HG03159 (cell line): Measurements from ENCODE around the gene BDKRB1.

ENCODE experiments used
- ATAC-seq: cut with Tn5 transposase; IDR thresholded peaks from one replicate; pipeline ENCODE4 v1.9.1; 2021; ENCODE audit warnings: mild to moderate bottlenecking, moderate library complexity; ENCODE audit not compliant: unreplicated experiment

Gene BDKRB1

DNA sequence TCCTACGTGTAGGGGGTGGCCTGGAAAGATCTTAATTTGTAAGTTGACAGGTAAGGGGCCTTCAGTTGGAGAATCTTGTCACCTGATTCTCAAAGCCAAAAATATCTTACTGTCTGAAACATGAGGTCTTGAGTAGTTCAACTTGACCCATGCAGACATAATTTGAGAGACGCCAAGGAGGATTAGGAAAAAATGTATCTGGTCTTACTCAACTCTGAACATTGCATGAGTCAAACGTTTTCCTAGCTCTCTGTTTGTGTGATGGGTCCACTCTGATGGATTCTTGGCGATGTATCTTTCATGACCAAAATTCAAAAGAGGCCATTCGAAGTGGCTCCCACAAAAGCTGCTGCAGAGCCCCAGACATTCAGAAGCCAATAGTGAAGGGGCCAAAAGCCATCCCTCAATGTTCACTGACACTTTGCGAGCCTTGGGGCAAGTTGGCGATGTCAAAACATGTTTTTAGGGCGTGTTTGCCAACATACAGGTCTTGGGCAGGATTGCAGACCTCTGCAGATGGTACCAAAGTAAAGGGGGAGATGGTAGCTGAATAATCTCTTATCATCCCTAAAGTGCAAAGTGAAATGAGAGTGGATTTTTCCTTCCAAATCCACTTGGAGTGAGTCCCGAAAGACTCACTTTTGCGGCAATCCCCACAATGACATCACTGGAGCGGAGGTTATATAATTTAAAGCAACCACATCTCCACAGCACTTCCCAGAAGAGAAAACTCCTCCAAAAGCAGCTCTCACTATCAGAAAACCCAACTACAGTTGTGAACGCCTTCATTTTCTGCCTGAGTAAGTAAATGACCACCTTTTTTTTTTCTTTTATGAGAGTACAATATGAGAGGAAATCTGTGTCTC is at the start of gene BDKRB1:
Gene BDKRB1 (plus strand): TSS at position 710 of the 866 bp plus-strand sequence. CDS start 7,473 bp downstream, outside the sequence.
- no peak for ATAC-seq

DNA sequence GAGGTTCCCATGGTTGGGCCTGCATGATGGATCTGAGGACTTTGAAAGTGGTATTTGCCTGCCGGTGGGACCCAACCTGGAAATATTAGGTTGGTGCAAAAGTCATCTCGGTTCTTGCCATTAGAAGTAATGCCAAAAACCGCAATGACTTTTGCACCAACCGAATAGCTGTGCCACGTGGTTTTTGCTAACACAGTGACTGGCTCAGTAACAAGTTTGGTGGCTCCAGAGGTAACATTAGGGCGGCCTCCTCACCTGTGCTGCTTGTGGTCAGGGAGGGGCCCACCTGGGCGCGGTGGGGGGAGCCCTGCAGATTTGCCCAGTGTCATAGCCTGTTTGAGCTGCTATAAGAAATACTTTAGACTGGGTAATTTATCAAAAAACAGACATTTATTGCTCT is 49.5 kb upstream of the BDKRB1 start:
- ATAC-seq = no peak

DNA sequence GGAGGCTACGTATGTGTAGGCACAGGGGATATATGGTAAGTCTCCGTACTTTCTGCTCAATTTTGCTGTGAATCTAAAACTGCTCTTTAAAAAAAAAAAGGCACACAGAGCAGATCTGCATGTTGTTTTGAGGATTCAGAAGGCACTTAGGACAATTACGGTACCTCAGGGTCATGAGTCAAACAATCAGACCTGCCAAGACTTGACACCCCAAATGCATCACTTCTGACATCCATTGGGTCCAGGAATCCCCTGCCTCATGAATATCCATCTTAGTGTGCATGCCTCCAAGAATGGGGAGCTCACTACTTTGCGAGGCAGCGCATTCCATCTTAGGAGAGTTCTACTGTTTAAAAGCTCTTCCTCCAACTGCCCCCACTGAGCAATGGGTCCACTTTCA is 48.3 kb upstream of the BDKRB1 start:
- ATAC-seq = no peak

DNA sequence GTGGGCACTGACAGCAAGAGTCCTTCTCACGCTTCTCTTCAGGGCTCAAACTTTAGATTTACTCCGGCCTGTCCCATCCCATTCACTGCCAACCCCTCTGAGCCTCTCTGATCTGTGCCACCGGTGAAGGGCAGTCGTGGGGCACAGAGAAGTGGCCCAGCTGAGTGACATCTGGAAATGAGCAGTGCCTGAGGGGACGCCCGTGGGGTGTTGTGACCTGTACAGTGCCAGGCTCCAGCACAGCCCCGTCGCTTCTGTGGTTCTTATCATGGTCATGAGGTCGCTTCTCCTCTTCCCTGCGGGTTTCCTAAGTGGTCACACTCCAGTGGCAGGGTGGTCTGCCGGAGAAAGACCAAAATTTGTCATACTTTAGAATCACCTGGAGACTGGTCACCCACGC is 47.3 kb upstream of the BDKRB1 start:
- ATAC-seq = no peak

DNA sequence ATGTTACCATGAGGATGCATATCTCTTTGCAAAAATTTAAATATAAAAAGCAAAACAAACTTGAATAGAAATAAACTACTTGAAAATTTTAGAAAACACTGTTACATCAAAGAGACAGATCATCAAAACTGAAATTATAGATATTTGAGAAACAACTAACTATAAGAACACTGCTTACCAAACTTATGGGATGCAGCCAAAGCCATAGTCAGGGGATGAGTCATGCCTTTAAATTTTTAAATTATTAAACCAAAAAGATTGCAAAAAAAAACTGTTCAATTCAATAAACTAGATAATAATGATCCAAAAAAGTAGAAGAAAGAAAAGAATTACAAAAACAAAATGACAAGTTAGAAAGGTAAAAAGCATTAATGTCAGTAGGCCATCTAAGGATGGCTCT is 43.9 kb upstream of the BDKRB1 start:
- no peak for ATAC-seq

DNA sequence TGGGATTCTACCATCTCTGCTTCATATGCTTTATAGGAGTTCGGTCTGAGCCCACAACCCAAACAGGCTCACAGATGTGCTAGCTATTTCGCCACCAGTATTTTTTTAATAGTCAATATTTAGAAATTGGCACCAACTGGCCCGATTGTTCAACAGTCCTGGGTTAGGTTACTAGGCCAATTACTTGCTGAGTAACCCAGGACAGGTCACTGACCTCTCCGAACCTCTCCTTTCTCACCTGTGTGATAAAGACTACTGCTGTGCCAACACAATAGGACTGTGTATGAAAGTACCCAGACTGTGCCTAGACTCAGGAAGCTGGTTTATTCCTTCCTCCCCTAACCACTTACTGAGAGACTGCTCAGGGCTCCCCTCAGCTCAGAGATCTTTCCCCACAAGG is 43.1 kb upstream of the BDKRB1 start:
- no peak for ATAC-seq

DNA sequence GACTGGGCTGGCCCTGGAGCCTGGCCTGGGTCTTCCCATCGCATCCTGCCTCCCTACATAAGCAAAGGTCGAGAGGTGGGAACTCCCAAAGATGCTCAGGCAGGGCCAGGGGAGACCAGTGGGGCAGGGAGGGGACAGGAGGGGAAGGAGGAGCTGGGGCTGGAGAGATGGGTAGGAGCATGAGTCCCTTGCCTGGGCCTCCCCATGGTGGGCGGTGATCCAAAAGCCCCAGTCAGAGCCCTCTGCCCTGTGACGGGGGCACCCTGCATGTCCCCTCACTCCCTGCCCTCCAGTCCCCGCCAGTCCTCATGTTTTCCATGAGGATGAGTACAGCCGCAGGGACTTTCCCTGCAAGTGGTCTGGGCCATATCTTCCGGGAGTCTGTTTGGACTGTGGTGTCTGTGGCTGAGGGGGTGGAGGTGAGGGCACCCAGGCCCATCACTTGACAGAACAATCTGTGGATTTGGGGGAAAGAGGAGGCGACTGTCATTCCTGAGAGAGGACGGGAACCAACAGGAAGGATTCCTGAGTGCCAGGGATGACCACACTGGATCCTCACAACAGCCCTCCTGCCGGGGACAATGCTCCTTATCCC is 42.0 kb upstream of the BDKRB1 start:
- no peak for ATAC-seq

DNA sequence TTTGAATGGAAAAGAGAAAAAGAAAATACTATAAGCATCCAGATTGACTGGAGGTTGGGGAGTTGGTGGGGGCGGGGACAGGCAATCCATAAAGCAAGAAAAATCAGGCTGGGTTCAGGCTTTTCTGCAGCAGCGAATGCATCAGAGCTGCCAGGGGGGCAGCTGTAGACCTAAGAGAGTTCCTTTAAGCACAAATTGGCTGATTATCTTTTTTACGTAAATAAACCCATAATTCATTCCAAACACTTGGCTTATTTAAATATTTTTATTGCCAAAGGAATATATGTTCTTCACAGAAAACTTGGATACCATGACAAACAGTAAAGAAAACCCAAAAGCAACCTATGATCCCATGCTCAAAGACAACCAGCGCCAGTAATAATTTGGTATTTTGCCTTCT is 41.2 kb upstream of the BDKRB1 start:
- ATAC-seq = no peak

DNA sequence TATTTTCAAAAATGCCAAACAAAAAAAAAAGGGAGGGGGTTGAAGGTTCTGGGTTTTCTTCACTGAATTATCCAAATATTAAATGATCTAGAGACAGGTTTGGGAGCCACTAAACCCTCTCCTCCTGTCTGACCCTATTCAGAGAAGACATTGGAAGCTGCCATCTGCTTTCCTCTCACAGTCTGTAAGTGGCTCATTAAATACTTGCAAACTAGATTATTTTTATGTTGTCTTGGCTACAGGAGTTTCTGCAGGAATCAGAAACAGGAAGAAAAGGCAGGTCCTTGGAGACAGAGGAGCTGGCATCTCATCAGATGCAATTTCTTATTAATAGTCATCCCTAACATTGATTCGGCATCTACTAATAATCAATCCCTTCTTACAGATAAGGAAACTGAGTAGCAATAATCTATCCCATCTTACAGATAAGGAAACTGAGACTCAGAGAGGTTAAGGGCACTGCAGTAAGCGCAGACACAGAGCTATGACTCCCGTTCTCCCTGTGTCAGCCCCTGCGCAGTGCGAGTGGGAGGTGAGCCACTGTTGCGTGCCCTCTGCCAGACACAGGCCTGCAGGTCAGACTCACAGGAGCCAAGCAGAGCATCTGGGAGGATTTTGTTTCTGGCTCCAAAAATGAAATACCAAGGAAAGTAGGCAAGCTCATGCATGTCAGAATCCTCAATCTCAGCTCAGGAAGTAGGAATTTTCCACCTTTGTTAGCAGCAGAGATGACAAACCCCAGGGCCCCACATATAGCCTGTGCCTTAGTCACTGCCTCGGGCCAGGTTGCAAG is 40.4 kb upstream of the BDKRB1 start:
- no peak for ATAC-seq

DNA sequence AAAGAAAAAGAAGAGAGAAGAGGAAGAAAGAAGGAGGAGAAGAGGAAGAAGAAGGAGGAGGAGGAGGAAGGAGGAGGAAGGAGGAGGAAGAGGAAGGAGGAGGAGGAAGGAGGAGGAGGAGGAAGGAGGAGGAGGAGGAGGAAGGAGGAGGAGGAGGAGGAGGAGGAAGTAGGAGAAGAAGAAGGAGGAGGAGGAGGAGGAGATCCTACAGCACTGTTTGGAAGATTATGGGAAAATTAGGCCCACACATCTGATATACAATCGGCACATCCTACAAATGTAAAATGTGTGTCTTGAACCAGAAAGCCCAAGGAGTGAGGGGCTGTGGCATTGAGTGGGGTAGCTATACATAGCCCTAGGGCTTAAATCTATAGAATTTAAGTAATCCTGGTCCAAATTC is 39.4 kb upstream of the BDKRB1 start:
- ATAC-seq = no peak

DNA sequence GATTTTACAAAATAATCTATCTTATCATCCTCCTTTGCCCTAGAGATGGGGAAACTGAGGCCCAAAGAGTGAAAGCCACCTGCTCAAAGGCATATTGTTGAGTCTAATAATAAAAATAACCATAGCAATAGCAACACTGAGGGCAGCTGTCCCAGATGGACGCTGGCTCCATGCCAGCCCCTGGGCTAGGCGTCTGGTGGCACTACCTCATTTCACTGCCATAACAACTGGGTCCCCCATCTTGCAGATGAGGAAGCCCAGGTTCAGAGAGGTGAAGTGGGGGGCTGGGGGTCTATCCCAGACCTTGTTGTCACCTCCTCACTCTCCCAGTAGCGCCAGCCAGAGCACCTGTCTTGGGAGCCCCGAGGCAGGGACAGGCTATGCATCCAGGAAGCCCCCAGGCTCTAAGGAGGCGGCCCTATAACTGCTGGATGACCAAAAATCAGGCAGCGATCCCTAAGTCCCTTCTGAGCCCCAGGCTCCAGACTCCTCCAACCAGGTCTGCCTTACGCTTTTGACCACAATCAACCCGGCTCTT is 38.6 kb upstream of the BDKRB1 start:
- no peak for ATAC-seq

DNA sequence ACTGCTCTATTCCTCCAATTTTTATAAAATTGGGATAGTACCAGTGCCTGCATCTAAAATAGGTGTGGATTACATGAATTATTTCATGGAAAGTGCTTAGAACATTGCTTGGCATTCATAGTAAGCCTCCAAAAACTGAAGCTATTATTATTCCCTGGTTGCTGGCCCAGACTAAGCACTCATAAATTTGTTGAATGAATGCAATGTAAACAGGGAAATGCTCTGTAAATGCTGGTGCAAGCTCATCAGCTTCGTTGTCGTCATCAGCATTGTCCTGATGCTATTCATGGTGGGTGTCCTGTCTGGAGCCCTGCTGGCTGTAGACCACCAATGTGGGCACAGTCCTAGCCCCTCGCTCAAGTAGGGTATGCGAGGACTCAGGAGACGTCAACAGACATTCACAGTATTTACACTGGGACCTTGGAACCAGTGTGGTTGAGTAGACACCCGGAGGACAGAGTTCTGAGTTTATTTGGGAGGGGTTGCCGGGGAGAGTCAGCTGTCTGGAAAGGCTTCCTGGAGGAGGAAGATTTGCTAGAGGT is 34.8 kb upstream of the BDKRB1 start:
- ATAC-seq = no peak

DNA sequence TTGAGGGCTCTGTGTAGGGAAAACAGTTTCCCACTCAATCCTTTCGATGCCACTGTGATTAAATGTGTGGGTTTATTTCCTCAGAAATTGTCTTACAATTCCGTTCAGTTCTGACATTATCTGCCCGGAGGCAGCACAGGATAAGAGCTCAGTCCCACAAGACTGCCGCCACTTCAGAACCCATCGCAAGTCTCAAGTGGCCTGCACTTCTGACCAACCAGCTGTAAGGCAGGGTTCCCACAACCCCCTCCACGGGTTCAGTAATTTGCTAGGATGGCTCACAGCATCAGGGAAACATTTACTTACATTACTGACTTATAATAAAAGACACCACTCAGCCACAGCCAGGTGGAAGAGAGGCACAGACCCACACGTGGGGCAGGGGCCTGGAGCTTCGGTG is 34.2 kb upstream of the BDKRB1 start:
- no peak for ATAC-seq

DNA sequence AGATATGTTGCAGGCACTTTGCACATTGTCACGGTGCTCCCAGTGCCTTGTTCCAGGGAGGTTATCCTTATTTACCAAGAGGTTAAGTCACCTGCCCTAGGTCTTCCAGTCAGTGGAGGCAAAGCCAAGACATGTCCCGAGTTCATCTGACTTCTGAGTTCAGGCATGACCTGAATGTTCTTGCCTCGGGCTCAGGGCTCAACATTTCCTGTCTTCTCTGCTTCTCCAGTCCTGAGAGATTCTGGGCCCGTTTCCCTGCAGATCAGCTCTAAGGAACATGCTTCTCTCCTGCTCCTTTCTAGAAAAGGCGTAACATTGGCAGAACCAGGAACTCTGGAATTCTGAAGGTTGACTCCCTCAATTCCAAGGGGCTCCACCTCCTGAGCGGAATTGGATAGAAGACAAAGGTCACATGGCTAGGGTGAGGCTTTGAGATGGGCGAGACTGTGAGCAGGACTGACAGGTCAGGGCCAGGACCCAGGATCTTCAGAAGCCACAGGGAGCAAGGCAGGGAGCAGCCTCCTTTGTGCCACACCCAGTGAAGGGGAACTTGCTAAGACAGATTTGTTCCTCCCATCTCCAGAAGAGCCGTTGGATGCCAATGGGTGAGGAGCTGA is 31.4 kb upstream of the BDKRB1 start:
- no peak for ATAC-seq

DNA sequence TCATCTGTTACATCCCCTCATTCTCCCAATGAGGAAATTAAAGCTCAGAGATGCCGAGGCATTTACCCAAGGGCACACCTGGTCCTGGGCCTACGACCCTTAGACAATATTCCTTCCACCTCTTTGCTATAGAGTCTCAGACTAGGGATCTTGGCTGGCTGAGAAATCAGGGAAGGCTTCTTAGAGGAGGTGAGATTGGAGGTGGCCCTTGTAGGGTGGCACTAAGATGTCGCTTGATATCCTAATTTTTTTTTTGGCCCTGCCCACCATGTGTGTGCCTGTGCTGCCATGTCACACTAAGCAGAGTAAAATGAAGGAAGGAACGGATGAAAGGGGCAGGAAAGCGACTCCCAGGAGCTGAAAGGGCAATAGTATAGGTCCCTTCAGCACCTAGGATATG is 30.8 kb upstream of the BDKRB1 start:
- no peak for ATAC-seq

DNA sequence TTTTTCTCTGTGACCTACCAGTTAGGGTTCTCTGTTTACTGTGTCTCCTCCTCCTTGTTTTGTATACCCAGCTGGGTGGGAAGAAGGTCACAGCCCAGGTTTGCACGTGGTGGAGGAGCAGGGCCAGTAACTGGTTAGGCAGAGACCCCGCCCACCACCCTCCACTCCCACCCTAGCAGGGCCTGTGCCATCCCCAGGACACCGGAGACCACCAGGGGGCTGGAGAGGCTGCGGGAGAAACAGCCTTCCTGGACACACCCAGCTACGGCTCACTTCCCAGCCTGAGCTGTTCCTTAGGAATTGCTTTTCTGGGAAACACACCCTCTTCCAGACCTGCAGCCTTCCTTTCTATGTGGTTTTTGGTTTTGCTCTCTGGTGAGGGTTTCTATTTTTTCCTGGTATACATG is 30.3 kb upstream of the BDKRB1 start:
- ATAC-seq = no peak

DNA sequence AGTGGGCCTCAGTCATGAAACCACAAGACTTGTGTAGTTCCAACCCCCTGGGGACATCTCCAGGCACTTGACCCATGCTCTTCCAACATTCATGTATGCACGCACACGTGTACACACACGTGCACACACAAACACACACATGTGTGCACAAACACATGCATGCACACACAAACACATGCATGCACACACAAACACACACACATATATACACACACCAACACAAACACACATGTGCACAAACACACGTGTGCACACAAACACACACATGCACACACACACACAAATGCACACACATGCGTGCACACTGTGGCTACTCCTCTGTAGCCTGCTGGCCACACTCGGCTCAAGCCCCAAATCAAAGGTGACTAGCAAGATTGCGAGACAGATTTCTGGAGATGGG is 28.6 kb upstream of the BDKRB1 start:
- ATAC-seq = no peak

DNA sequence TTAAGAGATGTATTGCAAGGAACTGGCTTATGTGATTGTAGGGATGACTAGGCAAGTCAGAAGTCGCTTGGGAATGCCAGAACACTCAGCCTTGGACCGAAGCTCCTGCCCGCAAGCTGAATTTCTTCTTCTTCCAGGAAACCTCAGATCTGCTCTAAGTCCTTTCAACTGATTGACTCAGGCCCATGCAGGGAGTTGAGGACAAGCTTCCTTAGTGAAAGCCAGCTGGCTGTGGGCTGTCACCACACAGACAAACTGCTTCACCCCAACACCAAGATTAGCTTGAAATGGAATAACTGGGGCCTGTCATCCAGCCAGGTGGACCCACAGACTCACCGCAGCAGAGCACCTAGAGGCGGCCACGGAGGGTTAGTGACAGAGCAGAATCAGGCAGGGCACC is 26.7 kb upstream of the BDKRB1 start:
- no peak for ATAC-seq

DNA sequence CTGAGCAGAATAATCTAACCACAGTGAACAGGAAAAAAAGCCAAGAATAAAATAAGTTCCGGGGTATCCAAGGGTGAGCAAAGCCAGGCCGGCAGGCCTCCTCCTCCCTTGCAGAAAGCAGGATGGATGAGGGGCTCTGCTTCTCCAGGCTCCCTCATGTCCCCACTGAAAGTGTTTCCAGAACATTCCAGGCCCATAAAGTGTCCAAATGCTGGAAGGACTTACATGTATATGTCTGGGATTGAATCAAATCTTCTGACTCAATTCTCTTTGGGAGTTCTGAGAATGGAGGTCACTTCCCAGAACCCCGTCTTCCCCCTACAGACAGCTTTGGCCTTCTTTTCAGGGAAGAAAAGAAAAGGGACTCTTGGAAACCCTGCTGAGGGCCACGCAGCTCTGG is 25.0 kb upstream of the BDKRB1 start:
- ATAC-seq = no peak

DNA sequence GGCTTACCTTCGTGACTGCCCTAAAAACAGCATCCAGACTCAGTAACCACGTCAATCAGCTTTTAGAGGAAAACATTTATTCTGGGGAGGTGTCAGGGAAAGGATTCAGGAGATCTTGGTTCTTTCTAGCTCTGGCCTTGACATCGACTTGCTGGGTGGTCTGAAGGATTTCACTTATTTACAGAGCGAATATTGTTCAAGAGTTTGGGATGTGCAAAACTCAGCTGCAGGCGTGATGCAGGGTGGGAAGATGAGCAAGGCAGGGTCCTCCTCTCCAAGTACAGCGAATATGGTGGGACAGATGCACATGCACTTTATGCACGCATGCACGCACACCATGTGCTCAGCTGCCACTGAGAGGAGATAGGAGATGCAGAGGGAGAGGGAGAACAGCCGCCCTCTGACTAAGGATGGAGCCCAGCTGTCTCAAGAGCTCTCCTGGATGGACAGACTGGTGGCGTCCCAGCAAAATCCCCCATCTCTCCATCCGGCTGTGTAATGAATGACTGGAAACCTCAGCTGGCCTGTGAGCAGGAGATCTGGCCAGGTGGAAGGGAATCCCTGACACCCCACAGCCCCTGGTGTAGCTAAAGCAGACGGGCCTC is 24.4 kb upstream of the BDKRB1 start:
- ATAC-seq = no peak
